HG02884 (cell line): Measurements from ENCODE around the gene LTBP1.

ENCODE experiments used
- ATAC-seq: cut with Tn5 transposase; IDR thresholded peaks from one replicate; pipeline ENCODE4 v1.9.1; 2021; ENCODE audit warnings: mild to moderate bottlenecking, moderate library complexity; ENCODE audit not compliant: unreplicated experiment

LTBP1 gene

DNA sequence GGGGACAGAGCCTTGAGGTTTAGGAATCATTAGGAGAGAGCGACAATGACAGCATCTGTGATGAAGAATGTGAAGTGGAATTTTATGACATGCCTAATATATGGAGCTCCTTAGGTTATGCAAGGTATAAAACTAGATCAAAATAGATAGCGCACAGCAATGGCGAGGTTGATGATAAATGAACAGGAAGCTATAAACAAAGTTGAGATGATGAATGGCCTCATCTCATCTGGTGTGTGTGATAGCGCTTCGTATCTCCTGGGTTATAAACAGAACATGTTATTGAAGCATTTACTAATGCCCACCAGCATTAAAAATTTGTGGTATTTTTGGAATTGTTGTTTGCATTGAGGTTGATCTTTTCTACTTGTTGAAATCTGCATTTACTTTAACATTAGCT, 231.5 kb downstream of the LTBP1 start:
- no peak for ATAC-seq

DNA sequence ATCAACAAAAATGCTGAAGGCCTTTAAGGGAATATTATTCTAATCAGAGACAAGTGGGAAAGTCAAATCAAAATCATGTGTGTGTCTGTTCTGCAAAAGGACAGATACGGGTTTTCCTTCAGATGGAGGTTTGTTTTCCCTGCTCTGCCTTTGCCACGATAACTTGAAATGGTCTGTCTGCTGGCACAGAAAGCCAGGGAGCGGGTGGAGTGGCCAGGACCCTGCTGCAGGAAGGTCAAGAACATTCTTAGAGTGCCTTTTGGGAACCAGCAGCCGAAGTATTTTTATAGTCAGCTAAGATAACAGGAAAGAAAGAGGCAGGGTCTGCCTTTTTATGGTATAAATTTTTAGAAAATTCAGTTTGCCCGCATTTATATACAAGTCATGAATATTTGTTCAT, 234.2 kb downstream of the LTBP1 start:
- no peak for ATAC-seq

GRCh38 chr2:33181466-33181865, 234.7 kb downstream of the LTBP1 start:
- ATAC-seq, result no peak

GRCh38 chr2:33184041-33184440, 237.3 kb downstream of the LTBP1 start:
- ATAC-seq, result no peak

DNA sequence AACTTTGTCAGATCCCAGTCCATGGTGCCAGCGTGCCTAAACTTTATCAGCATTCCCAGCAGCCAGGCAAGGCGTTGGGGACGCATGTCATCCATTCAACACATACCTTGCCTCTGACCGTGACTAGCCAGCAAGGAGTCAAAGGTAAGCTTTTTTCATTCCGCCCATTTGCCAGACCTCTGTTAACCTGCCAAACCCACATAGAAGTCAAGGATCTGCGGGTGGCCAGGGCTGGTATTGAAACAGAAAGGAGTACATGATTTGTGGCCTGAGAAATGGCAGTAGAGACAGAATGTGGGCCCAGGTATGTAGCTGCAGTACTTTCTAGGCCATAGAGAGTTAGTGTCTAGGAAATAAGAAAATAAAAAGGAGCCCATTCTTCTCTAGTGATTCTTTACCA, 240.2 kb downstream of the LTBP1 start:
- no peak for ATAC-seq

- ATAC-seq, result no peak
Measured at GRCh38 chr2:33188799-33189198, 242.0 kb downstream of the LTBP1 start.

- no peak for ATAC-seq
Measured at GRCh38 chr2:33190393-33190937, 243.7 kb downstream of the LTBP1 start.

DNA sequence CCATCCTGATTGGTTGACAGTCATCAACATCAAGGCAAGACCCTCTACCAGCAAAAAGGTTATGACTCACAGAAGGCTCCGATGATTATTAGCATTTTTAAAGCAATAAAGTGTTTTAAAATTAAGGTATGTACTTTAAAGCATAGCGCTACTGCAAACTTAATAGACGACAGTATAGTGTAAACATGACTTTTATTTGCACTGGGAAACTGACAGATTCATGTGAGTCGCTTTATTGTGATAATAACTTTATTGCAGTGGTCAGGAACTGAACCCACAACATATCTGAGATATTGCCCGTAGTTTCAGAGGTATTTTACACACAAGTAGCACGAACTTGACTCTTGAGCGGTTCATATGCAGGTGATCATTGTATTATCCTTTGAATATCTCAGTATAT, 249.1 kb downstream of the LTBP1 start:
- no peak for ATAC-seq

DNA sequence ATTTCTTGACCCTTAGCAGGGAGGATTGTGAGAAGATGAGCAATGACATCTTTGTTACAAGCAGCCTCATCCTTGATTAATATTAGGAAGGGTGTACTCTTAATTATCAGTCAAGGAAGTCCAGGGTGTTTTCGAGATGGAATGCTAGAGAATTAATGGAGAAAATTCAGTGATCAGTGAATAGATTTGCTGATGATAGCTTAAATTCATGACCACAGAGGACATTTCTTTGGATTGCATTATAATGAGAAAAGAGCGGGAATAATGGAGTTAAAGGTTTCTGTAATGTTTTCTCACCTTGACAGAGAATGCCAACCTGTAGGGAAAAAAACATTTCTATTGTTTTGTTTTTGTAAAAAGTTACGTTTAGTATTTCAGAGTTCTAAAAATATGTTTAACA, 249.9 kb downstream of the LTBP1 start:
- no peak for ATAC-seq

DNA sequence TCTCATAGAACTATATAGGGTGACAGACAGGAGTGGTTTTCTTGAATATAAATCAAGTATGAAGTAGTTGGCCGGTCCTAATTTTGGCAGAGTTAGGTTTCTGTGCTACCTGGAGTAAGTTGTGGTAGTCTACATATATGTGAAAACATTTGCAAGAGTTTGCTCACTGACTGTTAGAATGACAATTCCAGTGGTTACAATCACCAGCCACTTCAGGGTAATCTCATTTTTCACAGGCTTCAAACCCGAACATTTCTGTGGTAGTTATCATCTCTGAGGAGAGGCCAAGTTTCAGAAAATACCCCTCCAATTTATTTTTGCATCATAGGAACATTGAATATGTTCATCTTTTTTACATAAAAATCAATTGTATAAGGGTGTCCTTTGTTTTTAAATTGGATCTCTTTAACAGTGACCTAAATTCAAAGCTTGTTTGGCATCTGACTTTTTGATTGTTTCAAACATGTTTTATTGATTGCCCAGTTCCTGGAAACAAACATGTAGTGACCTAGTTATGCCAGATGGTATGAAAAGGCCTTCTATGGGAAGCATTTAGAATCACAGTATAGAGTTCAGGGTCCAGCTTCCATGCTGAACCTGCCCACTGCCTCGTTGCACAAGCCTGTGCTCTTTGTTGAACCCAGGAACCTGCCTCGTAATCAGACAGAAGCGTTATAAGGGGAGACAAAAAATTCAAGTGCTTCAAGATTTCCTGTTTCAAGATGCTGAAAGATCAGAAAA, 250.6 kb downstream of the LTBP1 start:
- ATAC-seq, result no peak

DNA sequence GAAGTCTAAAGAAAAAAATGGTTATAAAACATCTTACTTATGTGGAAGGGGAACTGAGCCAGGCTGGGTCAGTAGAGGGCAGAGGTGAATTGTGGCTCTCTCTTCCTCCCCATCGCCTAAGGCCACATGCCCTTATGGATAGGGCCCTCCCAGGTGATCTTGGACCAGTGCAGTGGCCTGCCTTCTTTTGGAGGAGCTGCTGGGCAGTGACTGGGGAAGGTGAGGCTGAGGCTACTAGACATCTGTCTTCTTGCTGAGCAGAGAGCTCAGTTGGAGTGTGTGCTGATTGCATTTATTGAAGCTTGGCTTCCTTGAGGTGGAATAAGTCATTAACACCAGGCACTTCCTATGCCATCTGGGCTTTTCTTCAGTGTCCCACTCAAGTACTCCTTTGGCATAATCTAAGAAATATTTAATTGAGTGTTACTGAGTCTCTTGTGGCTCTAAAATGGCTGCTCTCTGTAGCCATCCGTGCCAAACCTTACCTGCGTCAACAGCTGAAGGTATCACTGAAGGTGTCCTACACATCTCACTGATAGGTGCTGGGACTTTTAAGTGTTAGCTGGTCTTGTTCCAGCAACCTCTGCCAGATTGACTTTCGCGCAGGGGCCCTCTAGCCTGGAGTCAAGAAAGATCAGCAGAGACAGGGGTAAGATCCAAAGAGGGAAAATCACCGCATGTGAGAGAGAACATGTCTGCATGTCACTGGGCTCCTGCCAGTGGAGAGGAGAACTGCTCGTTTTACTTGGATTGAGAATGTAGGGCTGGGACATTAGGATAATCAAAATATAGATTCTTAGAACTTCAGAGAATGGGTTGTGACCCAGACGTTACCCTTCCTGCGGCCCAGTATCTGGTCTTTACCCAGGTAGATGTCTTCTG, 256.1 kb downstream of the LTBP1 start:
- ATAC-seq, result no peak

- ATAC-seq, result no peak
Measured at GRCh38 chr2:33204945-33205344, 258.2 kb downstream of the LTBP1 start.

DNA sequence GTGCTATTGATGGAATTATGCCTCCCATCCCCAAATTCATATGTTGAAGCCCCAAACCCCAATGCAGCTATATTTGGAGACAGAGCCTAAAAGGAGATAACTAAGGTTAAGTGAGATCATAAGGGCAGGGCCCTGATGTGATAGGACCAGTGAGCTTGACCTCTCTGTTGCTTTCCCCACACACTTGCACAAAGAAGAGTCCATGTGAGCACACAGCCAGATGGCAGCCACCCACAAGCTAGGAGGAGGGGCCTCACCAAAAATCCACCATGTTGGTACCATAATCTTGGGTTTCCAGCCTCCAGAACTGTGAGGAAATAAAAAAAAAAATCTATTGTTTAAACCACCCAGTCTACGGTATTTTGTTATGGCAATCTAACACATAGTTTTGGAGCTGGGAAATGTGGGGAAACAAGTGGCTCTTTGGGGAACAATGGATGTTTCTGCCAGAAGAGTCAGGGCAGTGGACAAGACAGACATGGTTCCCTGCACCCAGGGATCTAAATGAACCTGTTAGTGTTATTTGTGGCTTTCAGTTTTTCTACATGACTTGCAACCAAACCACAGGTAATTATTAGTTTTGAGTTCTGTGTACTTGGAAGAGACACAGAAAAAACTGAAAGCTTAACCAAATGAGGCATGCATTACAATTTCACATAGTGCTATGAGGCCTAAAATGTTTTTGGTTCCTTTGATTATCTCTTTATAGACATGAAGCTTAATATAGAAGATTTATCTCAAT, 259.1 kb downstream of the LTBP1 start:
- ATAC-seq, result peak; percentile 97

GRCh38 chr2:33207151-33207740, 260.5 kb downstream of the LTBP1 start:
- ATAC-seq, result no peak

DNA sequence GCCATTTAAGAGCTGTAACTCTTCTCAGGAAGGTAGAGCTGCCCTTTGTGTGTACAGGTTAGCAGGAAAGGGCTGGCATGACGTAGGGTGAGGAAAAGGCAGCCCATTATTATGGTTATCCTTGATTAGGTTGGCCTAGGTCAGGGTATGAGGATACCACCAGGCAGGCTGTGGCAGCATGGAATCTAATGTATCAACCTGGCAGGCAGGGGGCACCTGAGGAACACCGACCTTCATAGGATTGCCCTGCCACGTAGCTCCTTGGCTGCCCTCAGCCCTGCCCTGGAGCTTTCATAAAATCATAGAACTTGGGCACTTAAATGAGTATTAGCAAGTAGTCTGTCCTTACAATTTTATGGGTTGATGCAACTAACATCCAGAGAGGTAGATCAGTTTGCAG, 261.6 kb downstream of the LTBP1 start:
- no peak for ATAC-seq

- ATAC-seq, result no peak
Measured at GRCh38 chr2:33209976-33210375, 263.2 kb downstream of the LTBP1 start.

DNA sequence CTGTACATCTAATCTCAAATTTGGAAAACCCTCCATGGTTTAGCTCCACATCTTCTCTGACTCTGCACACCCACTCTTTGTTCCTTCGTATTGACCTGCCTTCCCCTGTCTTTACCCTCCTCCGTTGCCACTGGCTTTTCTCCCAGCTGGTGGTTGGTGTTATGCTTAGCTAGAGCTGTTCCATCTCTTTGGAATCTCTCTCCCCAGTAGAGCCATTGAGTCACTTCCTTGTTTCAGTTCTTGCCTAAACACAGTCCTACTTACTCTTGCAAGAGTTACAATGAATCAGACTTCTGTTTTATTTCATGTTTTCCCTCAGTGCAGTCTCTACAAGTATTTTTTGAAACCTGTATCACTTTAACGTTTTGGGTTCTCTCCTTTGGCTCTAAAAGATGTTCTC, 263.9 kb downstream of the LTBP1 start:
- ATAC-seq, result no peak

GRCh38 chr2:33212151-33212550, 265.4 kb downstream of the LTBP1 start:
- no peak for ATAC-seq

- no peak for ATAC-seq
Measured at GRCh38 chr2:33213244-33213643, 266.5 kb downstream of the LTBP1 start.

DNA sequence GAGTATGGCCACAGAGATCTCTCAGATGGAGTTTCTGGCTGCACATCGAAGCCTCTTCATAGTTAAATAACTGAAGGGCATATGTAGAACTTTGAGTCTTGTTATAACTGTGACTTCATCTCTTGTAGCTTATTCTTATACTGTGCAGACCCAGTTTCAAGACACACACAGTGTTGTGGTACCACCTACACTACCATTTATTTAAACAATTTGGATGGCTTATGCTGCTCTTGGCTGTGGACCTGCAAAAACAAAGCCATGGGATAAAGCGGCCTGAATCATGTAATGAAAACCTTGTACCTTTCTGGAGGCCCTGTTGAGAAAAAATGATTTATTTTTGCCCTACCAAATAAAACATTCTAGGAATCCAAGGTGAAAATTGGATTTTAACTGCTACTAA, 266.9 kb downstream of the LTBP1 start:
- ATAC-seq, result no peak

DNA sequence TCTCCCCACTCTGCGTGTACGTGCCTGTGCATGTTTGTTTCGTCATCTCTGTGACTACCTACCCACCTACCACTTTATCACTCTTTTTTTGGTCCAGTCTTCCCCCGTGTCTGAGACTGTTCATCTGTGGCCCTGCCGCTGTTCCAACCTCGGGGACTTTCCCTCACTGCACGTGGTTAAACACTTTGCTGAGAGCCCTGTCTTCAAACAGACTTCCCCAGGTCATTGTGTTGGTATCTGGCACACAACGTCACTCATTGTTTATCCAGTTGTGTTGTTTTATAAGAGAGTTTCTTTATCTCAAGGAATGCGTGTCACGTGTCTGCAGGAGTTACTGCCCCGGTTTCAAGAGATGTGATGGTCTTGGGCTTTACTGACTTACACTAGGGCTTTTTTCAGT, 267.7 kb downstream of the LTBP1 start:
- ATAC-seq, result no peak
